Limb (tissue), 2 donors: ENCODE data around the gene ABCA13.

ENCODE experiments used
- DNase-seq, 2 donors: peaks; one replicate each; pipeline ENCODE4 v3.0.0-alpha.2; 2016; ENCODE audit errors: extremely low spot score in 2 of 2

Gene ABCA13

GRCh38 chr7:48427671-48428070, 256.4 kb downstream of the ABCA13 start:
- no peak for DNase-seq

GRCh38 chr7:48428091-48428684, 256.9 kb downstream of the ABCA13 start:
- DNase-seq, result no peak

- DNase-seq, result no peak
Observed at GRCh38 chr7:48429117-48429516, 257.9 kb downstream of the ABCA13 start.

GRCh38 chr7:48438206-48438605, 266.9 kb downstream of the ABCA13 start:
- DNase-seq, result no peak

GRCh38 chr7:48441848-48442492, 270.7 kb downstream of the ABCA13 start:
- no peak for DNase-seq

- DNase-seq, result no peak
Observed at GRCh38 chr7:48443051-48443450, 271.8 kb downstream of the ABCA13 start.

- no peak for DNase-seq
Observed at GRCh38 chr7:48446721-48447120, 275.5 kb downstream of the ABCA13 start.

GRCh38 chr7:48452218-48452617, 281.0 kb downstream of the ABCA13 start:
- no peak for DNase-seq

- DNase-seq, result no peak
Observed at GRCh38 chr7:48454750-48455192, 283.5 kb downstream of the ABCA13 start.

GRCh38 chr7:48455363-48455762, 284.1 kb downstream of the ABCA13 start:
- DNase-seq, result no peak

GRCh38 chr7:48458701-48459524, 287.7 kb downstream of the ABCA13 start:
- DNase-seq, result no peak

- no peak for DNase-seq
Observed at GRCh38 chr7:48466713-48467112, 295.5 kb downstream of the ABCA13 start.

GRCh38 chr7:48471196-48471595, 299.9 kb downstream of the ABCA13 start:
- DNase-seq, result no peak

- no peak for DNase-seq
Observed at GRCh38 chr7:48472640-48473039, 301.4 kb downstream of the ABCA13 start.

GRCh38 chr7:48473205-48473865, 302.1 kb downstream of the ABCA13 start:
- DNase-seq, result no peak

- no peak for DNase-seq
Observed at GRCh38 chr7:48481235-48481634, 310.0 kb downstream of the ABCA13 start.

GRCh38 chr7:48497521-48497920, 326.3 kb downstream of the ABCA13 start:
- DNase-seq, result no peak

GRCh38 chr7:48502021-48502420, 330.8 kb downstream of the ABCA13 start:
- DNase-seq, result no peak

GRCh38 chr7:48505051-48505450, 333.8 kb downstream of the ABCA13 start:
- DNase-seq, result no peak

GRCh38 chr7:48505466-48505865, 334.2 kb downstream of the ABCA13 start:
- no peak for DNase-seq

GRCh38 chr7:48506569-48506968, 335.3 kb downstream of the ABCA13 start:
- DNase-seq, result no peak

GRCh38 chr7:48511080-48511479, 339.8 kb downstream of the ABCA13 start:
- no peak for DNase-seq
